H4 (cell line): ENCODE data around the gene SNRPN. TPM values are rescaled to one million over a fixed set of nuclear protein-coding genes. Genes with fewer than 3 reads are reported as not detected.
"Not testable (repeated sequence)": the region's sequence is repeated elsewhere in the genome, so short reads cannot be mapped to it uniquely, and the experiment has no call there.

Experiments used
- DNase-seq: peaks from one replicate; pipeline ENCODE4 v3.0.0-alpha.2; 2015; ENCODE audit warnings: low spot score
- total RNA-seq: library from RNA; depleted of rRNA; stranded (reverse); fragments of >200 nt; shearing (Covaris generic); gene quantifications from 2 replicates; pipeline ENCODE4 v1.2.3, GENCODE V29; 2014; rRNA removed

The SNRPN gene
- total RNA-seq = 189 and 228 TPM in 2 replicates

DNA sequence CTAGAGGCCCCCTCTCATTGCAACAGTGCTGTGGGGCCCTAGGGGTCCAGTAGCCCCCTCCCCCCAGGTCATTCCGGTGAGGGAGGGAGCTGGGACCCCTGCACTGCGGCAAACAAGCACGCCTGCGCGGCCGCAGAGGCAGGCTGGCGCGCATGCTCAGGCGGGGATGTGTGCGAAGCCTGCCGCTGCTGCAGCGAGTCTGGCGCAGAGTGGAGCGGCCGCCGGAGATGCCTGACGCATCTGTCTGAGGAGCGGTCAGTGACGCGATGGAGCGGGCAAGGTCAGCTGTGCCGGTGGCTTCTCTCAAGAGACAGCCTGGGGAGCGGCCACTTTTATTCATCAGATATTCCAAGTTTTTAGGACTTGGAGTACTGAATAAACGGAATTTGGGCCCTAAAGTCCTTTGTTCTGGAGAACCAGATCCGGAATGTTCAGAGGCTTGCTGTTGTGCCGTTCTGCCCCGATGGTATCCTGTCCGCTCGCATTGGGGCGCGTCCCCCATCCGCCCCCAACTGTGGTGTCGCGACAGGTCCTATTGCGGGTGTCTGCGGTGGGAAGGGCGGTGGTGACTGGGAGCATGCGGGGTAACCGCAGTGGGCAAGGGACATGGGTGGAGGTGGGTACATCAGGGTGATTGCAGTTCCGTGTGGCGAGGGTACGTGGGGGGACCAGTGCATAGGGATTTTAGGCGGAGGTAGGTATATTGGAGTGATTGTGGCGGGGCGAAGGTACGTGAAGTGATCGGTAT, at the start of gene SNRPN, which contains the start of gene SNURF:
TSS of gene SNRPN (plus strand) at position 205 of the 748 bp plus-strand sequence. CDS start 19,467 bp downstream, outside the sequence.
TSS of gene SNURF (plus strand) at position 205 of the 748 bp plus-strand sequence. CDS start at position 267, 62 bp downstream.
- peak; percentile 56 for DNase-seq

GRCh38 chr15:24916305-24917009, 38.3 kb upstream of the SNRPN start:
- DNase-seq = no peak

DNA sequence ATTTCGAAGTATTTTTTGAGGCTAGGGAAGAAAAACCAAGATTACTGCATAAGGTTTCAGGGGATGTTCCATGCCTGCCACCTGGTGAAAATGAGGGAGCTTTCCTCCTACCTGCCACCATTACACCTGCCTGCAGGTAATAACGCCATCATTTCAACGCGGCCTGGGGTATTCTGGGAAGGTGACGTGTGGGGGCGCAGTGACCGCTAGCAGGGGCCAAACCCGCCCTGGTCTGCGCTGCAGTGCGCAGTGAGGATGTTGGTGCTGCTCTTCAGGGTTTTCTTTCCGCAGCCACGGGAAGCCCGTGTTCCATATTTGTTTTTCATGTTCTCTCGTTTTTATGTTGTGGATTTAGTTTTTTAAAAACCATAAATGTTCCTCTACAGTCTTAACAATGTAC, 37.4 kb upstream of the SNRPN start:
- no peak for DNase-seq

GRCh38 chr15:24919446-24919845, 35.3 kb upstream of the SNRPN start:
- DNase-seq = no peak

- DNase-seq = not testable (repeated sequence)
These were observed 32.0 kb upstream of the SNRPN start for GRCh38 chr15:24922781-24923180.

GRCh38 chr15:24924153-24924552, 30.6 kb upstream of the SNRPN start:
- no peak for DNase-seq

GRCh38 chr15:24924621-24925020, 30.2 kb upstream of the SNRPN start:
- DNase-seq = no peak

- not testable (repeated sequence) for DNase-seq
These were observed 22.7 kb upstream of the SNRPN start for GRCh38 chr15:24931874-24932732.

- DNase-seq = no peak
These were observed 21.1 kb upstream of the SNRPN start for GRCh38 chr15:24933716-24934115.

GRCh38 chr15:24938224-24938623, 16.6 kb upstream of the SNRPN start:
- not testable (repeated sequence) for DNase-seq

DNA sequence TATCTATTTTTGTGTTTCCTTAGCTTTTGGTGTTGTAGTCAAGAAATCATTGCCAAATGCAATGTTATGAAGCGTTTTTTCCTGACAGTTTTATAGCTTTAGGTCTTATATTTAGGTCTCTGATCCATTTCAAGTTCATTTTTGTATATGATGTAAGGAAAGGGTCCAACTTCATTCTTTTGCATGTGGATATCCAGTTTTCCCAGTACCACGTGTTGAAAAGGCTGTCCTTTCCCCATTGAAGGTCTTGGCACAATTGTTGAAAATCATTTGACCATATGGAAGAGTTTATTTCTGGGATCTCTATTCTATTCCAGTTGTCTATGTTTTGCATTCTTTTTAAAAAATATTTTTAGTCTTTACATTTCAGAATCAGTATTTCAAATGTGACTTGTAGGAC, 14.6 kb upstream of the SNRPN start:
- no peak for DNase-seq

GRCh38 chr15:24943361-24943760, 11.4 kb upstream of the SNRPN start:
- DNase-seq = no peak

DNA sequence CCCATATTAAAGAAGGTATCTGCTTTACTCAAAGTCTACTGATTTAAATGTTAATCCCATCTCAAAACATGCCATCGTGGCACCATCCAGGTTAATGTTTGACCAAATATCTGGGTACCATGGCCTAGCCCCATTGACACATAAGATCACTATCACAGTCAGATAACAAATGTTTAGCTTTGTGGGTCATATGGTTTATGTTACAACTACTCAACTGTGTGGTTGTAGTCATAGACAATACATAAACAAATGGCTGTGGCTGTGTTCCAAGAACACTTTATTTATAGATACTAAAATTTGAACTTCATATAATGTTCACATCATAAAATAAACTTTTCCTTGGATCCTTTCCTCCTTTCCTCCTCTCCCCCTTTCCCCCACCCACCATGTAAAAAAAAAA, 9.8 kb upstream of the SNRPN start:
- DNase-seq = no peak

- no peak for DNase-seq
These were observed 9.1 kb upstream of the SNRPN start for GRCh38 chr15:24945711-24946110.

- no peak for DNase-seq
These were observed 6.3 kb upstream of the SNRPN start for GRCh38 chr15:24948495-24948894.

- no peak for DNase-seq
These were observed 739 bp downstream of the SNRPN start for GRCh38 chr15:24955531-24955921.

DNA sequence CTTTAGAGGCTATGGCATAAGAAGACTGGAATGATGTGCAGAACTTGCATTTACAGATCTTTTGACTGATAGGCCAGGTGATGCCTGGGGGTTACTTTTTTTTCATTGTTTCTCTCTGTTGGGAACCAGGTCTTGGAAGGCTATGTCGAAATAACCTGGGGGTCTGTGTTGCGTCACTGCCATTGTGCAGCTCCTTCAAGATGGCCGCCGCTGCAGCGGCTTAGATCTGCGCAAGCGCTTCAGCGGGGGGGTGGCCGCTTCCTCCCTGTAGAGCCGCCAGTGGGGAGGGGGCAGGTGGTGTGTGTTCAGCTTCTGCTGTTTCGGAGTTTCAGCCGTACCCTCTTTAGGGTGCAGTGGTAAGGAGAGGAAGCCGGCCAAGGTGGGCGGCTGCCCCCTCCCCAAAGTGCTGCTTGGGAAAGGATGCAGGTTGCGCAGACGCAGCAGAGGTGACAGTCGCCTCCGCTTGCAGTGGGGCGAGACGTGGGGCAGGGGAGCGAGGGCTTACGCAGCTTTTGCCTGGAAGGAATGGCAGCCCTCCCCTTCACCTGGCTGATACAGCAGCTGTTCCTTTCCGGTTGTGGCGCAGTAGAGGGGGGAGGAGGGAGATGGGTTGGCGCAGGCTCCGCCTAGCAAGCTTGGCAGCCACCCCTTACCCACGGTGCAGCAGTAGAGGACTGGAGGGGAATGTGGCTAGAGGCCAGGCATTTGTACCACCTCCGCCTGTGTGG, 1.5 kb downstream of the SNRPN start:
- peak; percentile 88 for DNase-seq

- DNase-seq = no peak
These were observed 2.9 kb downstream of the SNRPN start for GRCh38 chr15:24957691-24958090.

DNA sequence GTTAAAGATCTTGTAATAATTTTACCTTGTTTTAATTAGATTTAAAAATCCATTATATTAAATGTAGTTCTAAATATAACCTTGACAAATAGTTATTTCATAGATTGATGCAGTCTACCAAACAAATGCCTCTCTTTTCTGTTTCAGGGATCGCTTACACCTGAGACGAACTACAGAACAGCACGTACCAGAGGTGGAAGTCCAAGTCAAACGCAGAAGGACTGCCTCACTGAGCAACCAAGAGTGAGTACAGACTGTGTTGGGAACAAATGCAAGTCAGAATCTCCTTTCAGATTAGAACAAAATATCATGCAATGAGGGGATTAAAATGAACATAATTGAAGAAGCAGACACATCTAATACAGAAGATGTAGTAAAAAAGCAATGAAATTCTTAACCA, 7.2 kb downstream of the SNRPN start:
- no peak for DNase-seq

DNA sequence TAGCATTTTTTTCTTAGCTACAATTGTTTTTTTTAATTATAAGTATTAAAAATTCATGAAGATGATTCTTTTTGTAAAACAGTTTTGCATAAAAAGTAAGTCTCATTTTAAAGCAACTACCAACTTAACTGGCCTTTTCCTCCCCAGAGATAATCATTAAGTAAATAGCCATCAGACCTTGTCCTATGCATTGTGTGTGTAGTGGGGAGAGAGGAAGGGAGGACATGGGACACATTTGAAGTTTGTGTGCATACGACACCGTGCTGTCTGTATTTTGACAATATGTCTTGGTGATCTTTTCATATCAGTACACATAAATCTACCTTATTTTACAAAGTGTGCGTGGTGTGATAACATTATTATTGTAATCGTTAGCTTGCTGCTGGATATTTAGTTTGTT, 8.1 kb downstream of the SNRPN start:
- no peak for DNase-seq

DNA sequence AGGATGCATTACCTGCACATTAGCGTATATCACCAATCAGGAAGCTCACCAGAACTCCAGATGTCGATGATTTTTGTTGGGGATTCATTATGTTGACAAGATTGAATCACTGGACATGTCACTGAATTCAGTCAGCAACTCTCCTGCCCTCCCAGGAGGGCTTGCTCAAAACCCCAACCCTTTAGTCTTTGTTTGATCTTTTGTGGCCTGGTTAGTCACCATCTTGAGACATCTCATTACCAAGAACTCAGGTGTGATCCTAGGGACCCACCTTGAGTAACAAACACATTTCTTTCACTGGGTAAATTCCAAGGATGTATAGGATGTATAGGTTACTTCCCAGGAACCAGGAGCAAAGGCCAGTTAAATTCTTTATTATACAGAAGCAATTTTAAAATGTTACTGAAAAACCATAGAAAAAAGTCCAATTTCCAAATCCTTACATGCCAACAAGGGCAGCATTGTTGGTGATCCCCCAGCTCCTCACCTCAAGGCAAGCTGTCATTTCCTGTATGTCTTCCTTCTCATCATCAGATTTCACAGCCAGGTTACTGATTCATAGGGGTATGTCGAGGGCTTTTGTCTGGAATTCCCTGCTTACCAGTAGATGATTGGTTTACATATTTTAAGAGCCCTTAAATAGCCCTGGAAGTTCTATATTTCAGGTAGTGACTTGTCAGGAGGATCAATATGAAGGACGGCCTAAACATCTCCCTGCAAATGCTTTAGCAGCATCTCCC, 11.7 kb downstream of the SNRPN start:
- no peak for DNase-seq
